H54 (cell line): Measurements from ENCODE around the gene SLC12A9.
"Not testable (repeated sequence)": the region's sequence is repeated elsewhere in the genome, so short reads cannot be mapped to it uniquely, and the experiment has no call there.

Source experiments
- DNase-seq: peaks from one replicate; pipeline ENCODE4 v3.0.0; 2011; ENCODE audit warnings: low spot score, mixed read lengths; ENCODE audit not compliant: insufficient read length
- FAIRE-seq: peaks from 3 replicates; lab custom pipeline; 2011; peaks lifted over from hg19 to GRCh38; lab: Jason Lieb, UNC
- POLR2A ChIP-seq: IDR thresholded peaks from 2 replicates; pipeline ENCODE4 v1.6.1; 2011; ENCODE audit warnings: low read depth, mild to moderate bottlenecking, low read length

The SLC12A9 gene

GRCh38 chr7:100896732-100897608 lies 44.5 kb downstream of the SLC12A9 start:
- FAIRE-seq, result no peak
- no peak for TF ChIP-seq POLR2A
- DNase-seq, result peak; percentile 57

GRCh38 chr7:100897772-100898454 lies 45.4 kb downstream of the SLC12A9 start:
- FAIRE-seq (no peak), DNase-seq (no peak)
- TF ChIP-seq POLR2A, result no peak

DNA sequence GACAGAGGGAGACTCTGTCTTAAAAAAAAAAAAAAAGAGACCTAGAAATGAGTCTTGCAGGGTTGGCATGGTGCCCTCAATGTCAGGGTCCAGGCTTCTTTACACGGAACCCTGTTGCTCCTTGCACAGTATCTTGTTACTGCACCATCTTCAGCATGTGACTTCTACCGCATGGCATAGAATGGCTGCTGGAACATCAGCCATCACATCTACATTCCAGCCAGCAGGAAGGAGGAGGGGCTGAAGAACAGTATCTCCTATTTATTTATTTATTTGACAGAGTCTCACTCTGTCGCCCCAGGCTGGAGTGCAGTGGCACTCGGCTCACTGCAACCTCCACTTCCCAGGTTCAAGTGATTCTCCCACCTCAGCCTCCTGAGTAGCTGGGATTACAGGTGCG lies 46.9 kb downstream of the SLC12A9 start:
- no peak for TF ChIP-seq POLR2A
- no peak for FAIRE-seq
- no peak for DNase-seq

- FAIRE-seq, result no peak
- no peak for DNase-seq
- TF ChIP-seq POLR2A, result no peak
These were observed 48.5 kb downstream of the SLC12A9 start for GRCh38 chr7:100900978-100901377.

DNA sequence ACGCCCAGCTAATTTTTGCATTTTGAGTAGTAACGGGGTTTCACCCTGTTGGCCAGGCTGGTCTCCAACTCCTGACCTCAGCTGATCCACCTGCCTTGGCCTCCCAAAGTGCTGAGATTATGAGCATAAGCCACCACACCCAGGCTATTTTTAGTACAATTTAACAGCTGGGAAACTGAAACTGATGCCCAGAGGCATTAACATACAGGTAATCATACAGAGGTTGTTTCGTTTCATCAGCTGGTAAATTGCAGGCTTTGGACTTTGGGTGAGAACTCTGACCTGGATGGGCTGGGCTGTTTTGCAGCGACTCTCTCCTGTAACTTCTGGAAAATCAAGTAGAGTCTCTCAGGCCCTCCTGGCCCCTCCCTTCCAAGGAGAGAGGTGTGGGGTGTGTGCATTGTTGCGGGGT lies 49.4 kb downstream of the SLC12A9 start:
- no peak for TF ChIP-seq POLR2A
- DNase-seq (no peak), FAIRE-seq (no peak)

DNA sequence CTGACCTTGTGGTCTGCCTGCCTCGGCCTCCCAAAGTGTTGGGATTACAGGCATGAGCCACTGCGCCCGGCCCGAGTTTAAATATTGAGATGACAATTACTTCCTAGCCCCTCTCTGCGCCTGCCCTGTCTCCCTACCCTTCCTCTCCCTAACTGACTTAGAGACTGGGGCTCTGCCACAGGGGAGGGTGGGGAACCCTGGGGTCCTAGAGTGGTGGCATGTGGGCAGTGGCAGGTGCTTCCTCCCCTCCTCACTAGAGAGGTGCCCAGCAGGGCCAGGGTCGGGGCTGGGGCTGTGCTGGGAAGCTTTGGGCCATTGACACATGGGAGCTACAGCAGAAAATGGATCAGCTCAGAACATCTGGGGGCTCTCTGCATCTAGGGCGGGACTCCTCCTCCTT lies 50.1 kb downstream of the SLC12A9 start:
- TF ChIP-seq POLR2A, result no peak
- FAIRE-seq, result no peak
- no peak for DNase-seq

- no peak for TF ChIP-seq POLR2A
- no peak for FAIRE-seq
- DNase-seq, result no peak
These were observed 56.0 kb downstream of the SLC12A9 start for GRCh38 chr7:100908512-100908911.

DNA sequence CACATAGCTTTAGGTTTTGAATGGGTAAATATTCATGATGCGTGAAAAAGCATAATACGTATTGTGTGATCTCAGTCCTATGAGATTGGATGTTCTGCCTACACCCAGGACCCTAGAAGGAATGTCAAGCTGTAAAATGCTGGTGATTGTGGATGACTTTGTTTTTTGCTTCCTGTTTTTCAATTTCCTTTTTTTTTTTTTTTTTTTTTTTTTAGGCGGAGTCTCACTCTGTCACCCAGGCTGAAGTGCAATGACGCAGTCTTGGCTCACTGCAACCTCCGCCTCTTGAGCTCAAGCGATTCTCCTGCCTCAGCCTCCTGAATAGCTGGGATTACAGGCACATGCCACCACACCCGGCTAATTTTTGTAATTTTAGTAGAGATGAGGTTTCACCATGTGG lies 57.9 kb downstream of the SLC12A9 start:
- not testable (repeated sequence) for FAIRE-seq, DNase-seq

- TF ChIP-seq POLR2A, result no peak
- FAIRE-seq (no peak), DNase-seq (no peak)
These were observed 59.0 kb downstream of the SLC12A9 start for GRCh38 chr7:100911484-100911883.

DNA sequence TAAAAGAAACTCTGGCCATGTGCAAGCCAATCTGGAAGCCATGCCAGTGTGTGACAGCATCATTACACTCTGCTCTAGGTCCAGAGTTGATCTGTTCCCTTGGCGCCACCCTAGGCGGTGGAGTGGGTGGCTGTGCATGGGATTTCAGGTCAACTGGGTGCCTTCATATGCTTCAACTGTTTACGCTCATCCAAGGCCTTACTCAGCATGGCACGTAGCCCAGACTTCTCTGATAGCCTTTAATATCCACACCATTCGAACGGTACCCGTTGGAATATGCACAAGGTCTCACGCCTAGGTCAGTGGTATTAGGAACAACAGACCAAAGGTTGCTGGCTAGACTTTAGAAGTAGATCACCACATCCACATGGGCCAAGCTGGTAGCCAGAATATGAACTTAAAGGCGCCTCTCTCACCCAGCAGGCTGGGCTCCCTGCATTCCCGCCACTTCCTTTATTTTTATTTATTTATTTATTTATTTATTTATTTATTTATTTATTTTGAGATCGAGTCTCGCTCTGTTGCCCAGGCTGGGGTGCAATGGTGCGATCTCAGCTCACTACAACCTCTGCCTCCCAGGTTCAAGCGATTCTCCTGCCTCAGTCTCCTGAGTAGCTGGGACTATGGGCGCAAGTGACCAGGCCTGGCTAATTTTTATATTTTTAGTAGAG lies 61.8 kb downstream of the SLC12A9 start:
- no peak for TF ChIP-seq POLR2A
- no peak for DNase-seq
- no peak for FAIRE-seq

GRCh38 chr7:100914879-100915447 lies 62.5 kb downstream of the SLC12A9 start:
- DNase-seq (peak; percentile 74), FAIRE-seq (no peak)
- no peak for TF ChIP-seq POLR2A
